Smooth muscle cell (in vitro differentiated cells): Measurements from ENCODE around the gene ARMS2. TPM values are rescaled to one million over a fixed set of nuclear protein-coding genes. Genes with fewer than 3 reads are reported as not detected.

Experiments
- DNase-seq: peaks from one replicate; lab custom pipeline; 2025; ENCODE audit not compliant: unreplicated experiment; lab: John Stamatoyannopoulos, UW
- H2AFZ ChIP-seq: fragments of 200-600 bp; sonication (generic); 2 replicates; pipeline ENCODE4 v1.6.0; 2016; ENCODE audit warnings: antibody characterized with exemption, low read depth, mild to moderate bottlenecking
- H3F3A ChIP-seq: fragments of 200-600 bp; sonication (generic); 2 replicates; pipeline ENCODE4 v1.6.0; 2017; ENCODE audit warnings: antibody characterized with exemption, low read depth
- H3K27ac ChIP-seq: fragments of 200-600 bp; sonication (generic); 2 replicates; pipeline ENCODE4 v1.5.1; 2016; ENCODE audit warnings: low read depth, mild to moderate bottlenecking
- H3K27me3 ChIP-seq: fragments of 200-600 bp; sonication (generic); 2 replicates; pipeline ENCODE4 v1.6.1; 2016; ENCODE audit warnings: low read depth, mild to moderate bottlenecking
- H3K36me3 ChIP-seq: fragments of 200-600 bp; sonication (generic); 2 replicates; pipeline ENCODE4 v1.5.1; 2016; ENCODE audit warnings: low read depth
- H3K4me1 ChIP-seq: fragments of 200-600 bp; sonication (generic); 2 replicates; pipeline ENCODE4 v1.5.1; 2016; ENCODE audit warnings: low read depth
- H3K4me2 ChIP-seq: fragments of 200-600 bp; sonication (generic); 2 replicates; pipeline ENCODE4 v1.6.0; 2016; ENCODE audit warnings: mild to moderate bottlenecking
- H3K4me3 ChIP-seq: fragments of 200-600 bp; sonication (generic); 2 replicates; pipeline ENCODE4 v1.5.1; 2016; ENCODE audit warnings: mild to moderate bottlenecking
- H3K79me2 ChIP-seq: fragments of 200-600 bp; sonication (generic); 2 replicates; pipeline ENCODE4 v1.6.0; 2016; ENCODE audit warnings: low read depth, mild to moderate bottlenecking
- H3K9ac ChIP-seq: fragments of 200-600 bp; sonication (generic); 2 replicates; pipeline ENCODE4 v1.6.0; 2016; ENCODE audit warnings: low read depth
- H3K9me3 ChIP-seq: fragments of 200-600 bp; sonication (generic); replicated peaks from 2 replicates; pipeline ENCODE4 v1.5.1; 2016; ENCODE audit warnings: low read depth
- H4K20me1 ChIP-seq: fragments of 200-600 bp; sonication (generic); 2 replicates; pipeline ENCODE4 v1.6.0; 2016; ENCODE audit warnings: low read depth
- CTCF ChIP-seq: fragments of 200-600 bp; sonication (generic); IDR thresholded peaks from 2 replicates; pipeline ENCODE4 v1.5.1; 2017; ENCODE audit warnings: borderline replicate concordance, mild to moderate bottlenecking, antibody characterized with exemption; ENCODE audit not compliant: insufficient read depth, poor library complexity, severe bottlenecking
- WGBS: methylation state at CpG from one replicate; pipeline ENCODE4 v1.1.7; 2016; ENCODE audit warnings: low lambda C conversion rate; 5-methylcytosine and 5-hydroxymethylcytosine counted together
- polyA plus RNA-seq: library from polyadenylated mRNA; unstranded; fragments of >200 nt; fragmentation: Nextera tagmentation; extraction: Ambion mirVana; gene quantifications from 2 replicates; pipeline ENCODE4 v1.2.1, GENCODE V29; 2016
- total RNA-seq: library from RNA; depleted of rRNA; stranded (reverse); fragments of >200 nt; gene quantifications from 2 replicates; pipeline ENCODE4 v1.2.3, GENCODE V29; 2014

The ARMS2 gene
- total and polyA plus RNA-seq, 2 experiments from 2014 or later = not detected

- H3K4me3 ChIP-seq = no peak overlapping the region
- peaks cover 10% of the 10 kb centered on the region for H3K4me1 ChIP-seq
- TF ChIP-seq CTCF = no peak
- H3K79me2 ChIP-seq = peaks cover 14% of the 10 kb centered on the region
- no peak overlapping the region for H3K27ac ChIP-seq
- 70% methylated on average over 9 of the region's 9 CpGs for WGBS
- no peaks in the 10 kb centered on the region for H3K27me3 ChIP-seq
- no peak overlapping the region for H2AFZ ChIP-seq
- H3K36me3 ChIP-seq = no peaks in the 10 kb centered on the region
- peaks cover 8% of the 10 kb centered on the region for H3F3A ChIP-seq
- H3K9me3 ChIP-seq = no peaks in the 10 kb centered on the region
- no peaks in the 10 kb centered on the region for H4K20me1 ChIP-seq
- DNase-seq = no peak
- peak overlapping the region; percentile 34 for H3K4me2 ChIP-seq
- no peak overlapping the region for H3K9ac ChIP-seq
Observed at GRCh38 chr10:122486406-122487080, 32.1 kb downstream of the ARMS2 start.

GRCh38 chr10:122487174-122487765 lies 32.8 kb downstream of the ARMS2 start:
- DNase-seq = no peak
- Histone ChIP-seq H3K27ac (no peak overlapping the region), H2AFZ (no peak overlapping the region), H3K27me3 (no peaks in the 10 kb centered on the region), H3K4me1 (peaks cover 13% of the 10 kb centered on the region), H3K36me3 (no peaks in the 10 kb centered on the region), H3K4me2 (peak overlapping the region; percentile 31), H3K4me3 (no peak overlapping the region), H4K20me1 (no peaks in the 10 kb centered on the region), H3F3A (peaks cover 8% of the 10 kb centered on the region), H3K9me3 (no peaks in the 10 kb centered on the region), H3K9ac (no peak overlapping the region), H3K79me2 (peaks cover 10% of the 10 kb centered on the region)
- no peak for TF ChIP-seq CTCF
- 54% methylated on average over 16 of the region's 16 CpGs for WGBS

- Histone ChIP-seq H3K4me1 (peaks cover 13% of the 10 kb centered on the region), H3K27ac (peak overlapping the region; percentile 81), H4K20me1 (no peaks in the 10 kb centered on the region), H3K79me2 (no peaks in the 10 kb centered on the region), H2AFZ (peak overlapping the region; percentile 51), H3K36me3 (no peaks in the 10 kb centered on the region), H3K9me3 (no peaks in the 10 kb centered on the region), H3K27me3 (no peaks in the 10 kb centered on the region), H3K4me2 (peak overlapping the region; percentile 58), H3F3A (peaks cover 8% of the 10 kb centered on the region), H3K4me3 (no peak overlapping the region), H3K9ac (peak overlapping the region; percentile 21)
- WGBS = 3% methylated on average over 4 of the region's 4 CpGs
- no peak for DNase-seq
- TF ChIP-seq CTCF = no peak
Observed at GRCh38 chr10:122490268-122490667, 35.8 kb downstream of the ARMS2 start.
